Iris pigment epithelial cell (primary cell): ENCODE data around the gene MAP3K13.

Source experiments
- DNase-seq: peaks from one replicate; pipeline ENCODE4 v3.0.0-alpha.2; 2011; ENCODE audit warnings: low read depth

The MAP3K13 gene

GRCh38 chr3:185362850-185363661 is at the start of gene MAP3K13:
TSS of gene MAP3K13 (plus strand) at chr3:185363136. CDS start at chr3:185428582, 65,446 bp downstream.
- DNase-seq, result peak; percentile 97

GRCh38 chr3:185313693-185314246 is 49.2 kb upstream of the MAP3K13 start:
- DNase-seq, result no peak

DNA sequence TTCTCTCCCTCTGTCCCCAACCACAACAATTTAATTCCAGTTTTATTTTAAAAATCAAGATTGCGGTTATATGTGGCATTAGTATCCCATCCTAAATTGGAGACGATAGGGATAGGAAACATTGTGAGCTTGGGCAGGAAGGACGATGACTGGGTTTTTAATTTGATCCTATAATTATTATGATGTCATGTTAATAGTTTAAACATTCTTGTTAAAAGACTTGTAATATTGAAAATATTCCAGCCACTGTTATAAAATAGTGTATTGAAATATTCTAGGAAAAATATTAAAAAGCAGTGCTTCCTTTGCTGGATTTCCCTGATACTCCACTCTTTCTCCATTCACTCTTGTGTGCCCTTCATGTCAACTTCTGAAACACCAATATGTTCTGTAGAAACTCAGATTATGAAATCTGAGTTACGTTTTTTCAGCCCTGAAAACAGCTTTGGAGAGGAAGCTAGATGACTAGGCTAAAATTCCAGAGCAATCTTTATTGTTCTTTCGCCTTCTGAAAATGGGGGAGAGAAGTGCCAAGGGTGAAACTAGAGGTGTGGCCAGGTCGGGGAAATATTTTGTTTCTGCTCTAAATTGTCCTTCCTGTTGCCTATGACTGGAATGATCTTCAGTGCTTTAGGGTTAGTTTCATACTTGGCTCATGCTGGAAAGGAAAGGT is 46.1 kb upstream of the MAP3K13 start:
- DNase-seq, result peak; percentile 86

GRCh38 chr3:185317674-185318073 is 45.3 kb upstream of the MAP3K13 start:
- DNase-seq, result peak; percentile 28

GRCh38 chr3:185318141-185318540 is 44.8 kb upstream of the MAP3K13 start:
- DNase-seq, result peak; percentile 79

DNA sequence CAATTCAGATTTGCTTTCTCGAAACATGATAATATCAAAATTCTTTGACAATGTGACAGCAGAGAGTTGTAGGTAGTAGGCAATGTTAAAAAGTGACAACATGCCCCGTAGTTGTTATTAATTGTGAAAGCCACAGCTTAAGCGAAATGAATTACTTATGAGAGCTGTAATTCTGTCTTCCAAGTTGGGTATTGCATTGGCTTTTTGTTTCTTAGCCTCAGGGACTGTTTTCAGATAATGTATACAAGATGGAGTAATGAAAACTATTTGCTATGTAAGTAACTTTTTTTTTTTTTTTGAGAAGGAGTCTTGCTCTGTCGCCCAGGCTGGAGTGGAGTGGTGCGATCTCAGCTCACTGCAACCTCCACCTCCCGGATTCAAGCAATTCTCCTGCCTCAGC is 43.1 kb upstream of the MAP3K13 start:
- no peak for DNase-seq

GRCh38 chr3:185320949-185321348 is 42.0 kb upstream of the MAP3K13 start:
- DNase-seq, result no peak

DNA sequence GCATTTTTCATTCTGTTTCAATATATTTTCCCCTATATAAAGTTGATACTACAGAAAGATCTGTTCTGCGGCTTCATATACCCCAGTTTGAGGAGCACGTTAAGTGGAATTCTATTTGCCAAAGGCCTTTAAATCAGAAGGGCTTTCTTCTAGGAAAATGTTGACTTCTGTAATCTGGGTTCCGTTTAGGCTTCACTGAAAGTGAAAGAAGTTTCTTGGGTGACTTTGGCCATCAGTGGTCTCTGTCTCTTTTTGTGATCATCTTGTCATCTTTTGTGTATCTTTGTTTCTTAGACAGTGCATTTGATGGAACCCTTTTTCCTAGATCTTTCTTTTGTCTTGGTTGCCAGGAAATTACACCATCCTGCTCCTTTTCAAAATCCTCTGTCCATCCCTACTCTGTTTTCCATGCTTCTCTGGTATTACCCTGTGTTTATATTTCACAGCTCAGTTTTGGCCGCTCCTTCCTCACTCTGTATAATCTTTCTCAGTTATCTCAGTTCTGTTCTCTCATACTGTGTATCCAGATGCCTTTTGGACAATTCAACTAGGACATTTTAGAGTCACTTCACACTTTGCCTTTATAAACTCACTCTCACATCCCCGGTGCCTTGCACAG is 40.7 kb upstream of the MAP3K13 start:
- DNase-seq, result no peak

DNA sequence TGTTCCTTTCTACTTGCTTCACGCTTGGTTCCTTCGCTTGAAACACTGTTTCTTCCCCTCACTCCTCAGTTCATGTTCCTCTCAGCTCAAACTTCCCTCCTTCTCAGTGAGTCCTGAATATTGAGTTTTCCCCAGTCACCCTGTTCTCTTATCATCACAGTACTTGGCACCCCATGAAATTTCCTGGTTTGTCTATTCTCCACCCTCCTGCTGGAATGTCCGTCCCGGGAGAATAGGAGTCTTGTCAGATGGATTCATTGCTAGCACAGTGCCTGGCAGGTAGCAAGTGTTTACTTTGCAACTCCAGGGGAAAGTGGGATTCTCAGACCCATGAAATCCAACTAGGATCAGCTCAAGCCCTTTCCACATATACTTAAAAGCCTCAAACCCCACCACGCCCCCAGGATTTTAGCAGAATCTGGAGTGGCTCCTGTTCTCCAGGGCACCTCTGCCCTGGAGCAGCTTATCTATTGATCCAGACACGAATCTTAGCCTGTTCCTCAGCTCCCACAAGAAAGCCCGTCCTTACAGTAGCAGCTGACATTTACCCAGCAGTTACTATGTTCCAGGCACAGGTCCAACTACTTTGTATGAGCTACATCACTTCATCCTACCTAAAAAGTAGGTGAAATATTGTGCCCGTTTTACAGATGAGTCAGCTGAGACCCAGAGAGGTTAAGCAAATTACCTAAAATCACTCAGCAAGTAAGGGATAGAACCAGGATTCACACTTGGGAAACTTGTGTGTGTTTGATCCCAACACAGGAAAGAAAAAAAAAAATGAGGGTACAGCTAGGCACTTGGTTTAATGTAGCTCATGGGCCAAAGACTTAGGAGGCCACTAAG is 36.8 kb upstream of the MAP3K13 start:
- DNase-seq, result no peak

DNA sequence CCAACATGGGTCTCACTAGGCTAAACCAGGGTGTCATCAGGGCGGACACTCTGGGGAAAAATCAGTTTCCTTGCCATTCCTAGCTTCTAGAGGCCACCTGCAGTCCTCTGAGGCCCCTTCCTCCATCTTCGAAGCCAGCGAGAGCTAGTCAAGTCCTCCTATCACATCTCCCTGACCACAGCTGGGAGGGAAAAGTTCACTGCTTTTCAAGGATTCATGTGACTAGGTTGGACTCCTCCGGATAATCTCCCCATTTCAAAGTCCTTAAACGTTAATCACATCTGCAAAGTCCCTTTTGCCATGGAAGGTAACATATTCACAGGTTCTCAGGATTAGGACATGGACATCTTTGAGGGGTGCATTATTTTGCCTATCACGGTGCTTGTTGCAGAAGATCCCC is 35.9 kb upstream of the MAP3K13 start:
- no peak for DNase-seq

DNA sequence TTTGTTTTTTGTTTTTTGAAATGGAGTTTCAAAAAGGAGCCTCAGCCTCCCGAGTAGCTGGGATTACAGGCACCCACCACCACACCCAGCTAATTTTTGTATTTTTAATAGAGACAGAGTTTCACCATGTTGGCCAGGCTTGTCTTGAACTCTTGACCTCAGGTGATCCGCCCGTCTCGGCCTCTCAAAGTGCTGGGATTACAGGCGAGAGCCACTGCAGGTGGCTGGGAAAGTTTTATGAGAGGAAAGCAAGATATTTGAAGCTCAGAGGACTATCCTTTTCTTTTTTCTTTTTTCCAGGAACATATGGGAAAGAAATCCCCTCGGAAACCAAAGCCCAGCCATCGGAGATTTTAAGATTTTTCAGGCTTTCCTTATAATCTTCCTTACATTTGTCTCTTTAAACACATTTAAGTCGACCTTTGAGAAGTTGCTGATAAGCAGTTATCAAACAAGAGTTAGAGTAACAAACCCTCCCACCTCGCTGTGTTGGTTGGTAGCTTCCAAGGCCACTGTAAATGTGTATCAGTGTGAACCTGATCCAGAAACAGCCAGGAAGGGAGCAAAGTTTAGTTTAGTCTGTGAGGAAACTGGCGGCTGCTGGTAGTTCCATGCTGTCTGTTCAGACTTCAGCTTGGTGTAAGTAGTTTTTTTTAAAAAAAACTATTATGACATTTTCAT is 34.5 kb upstream of the MAP3K13 start:
- DNase-seq, result peak; percentile 30

DNA sequence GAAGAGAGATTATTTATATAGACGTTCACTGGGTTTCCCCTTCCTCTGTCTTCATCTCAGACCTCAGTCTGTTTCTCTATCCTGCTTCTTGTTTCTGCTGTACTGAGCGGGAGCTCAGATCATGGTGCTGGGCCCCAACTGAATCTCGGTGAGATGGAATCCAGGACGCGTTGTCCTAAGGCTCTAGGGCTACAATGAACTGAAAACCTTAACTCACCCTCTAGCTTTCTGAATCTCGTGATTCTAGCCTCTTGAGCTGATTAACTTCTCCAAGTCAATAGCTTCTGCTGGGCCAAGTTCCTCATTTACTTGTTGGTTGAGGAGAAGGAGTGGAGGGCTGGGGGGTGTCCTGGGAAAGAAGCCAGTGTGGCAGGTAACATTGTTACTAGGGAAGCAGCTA is 32.7 kb upstream of the MAP3K13 start:
- DNase-seq, result no peak

DNA sequence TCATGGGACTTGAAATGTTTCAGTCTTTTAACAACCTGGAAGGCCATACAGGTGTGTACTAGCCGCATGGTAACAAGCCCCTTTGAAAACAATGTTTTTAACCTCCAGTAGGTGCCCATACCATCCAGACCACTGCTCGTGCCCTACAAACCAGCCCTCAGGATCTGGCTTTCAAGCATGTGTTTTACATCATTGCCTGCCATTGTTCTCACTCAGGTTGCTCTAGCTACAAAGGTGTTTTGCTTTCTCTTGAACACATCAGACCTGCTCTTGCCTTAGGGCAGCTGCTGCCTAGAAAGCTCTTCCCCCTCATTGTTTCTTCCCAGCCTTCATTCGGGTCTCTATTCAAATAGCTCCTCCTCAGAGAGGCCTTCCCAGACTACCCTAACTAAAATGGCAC is 32.3 kb upstream of the MAP3K13 start:
- DNase-seq, result no peak

DNA sequence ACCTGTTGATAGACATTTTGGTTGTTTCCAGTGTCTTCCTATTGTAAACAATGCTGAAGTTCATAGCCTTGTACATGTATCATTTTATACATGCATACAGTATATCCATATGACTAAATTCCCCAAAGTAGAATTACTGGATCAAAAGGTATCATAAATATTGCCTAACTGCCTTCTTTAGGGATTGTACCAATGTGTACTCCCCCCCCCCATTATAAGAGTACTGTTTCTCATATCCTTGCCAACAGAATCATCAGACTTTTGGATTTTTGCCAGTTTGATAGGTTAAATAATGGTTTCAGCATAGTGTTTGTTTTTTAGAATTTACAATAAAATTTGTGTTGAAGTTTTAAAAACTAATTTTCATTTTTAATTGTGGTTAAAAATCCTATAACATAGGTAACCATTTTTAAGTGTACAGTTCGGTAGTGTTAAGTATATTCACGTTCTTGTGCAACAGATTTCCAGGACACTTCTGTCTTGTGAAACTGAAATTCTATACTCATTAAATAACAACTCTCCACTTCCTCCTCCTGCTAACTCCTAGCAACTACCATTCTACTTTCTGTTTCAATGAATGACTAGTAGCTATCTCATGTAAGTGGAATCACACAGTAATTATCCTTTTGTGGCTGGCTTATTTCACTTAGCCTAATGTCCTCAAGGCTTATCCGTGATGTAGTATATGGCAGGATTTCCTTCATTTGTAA is 30.8 kb upstream of the MAP3K13 start:
- peak; percentile 93 for DNase-seq

GRCh38 chr3:185335799-185336198 is 27.1 kb upstream of the MAP3K13 start:
- peak; percentile 73 for DNase-seq

GRCh38 chr3:185337231-185337816 is 25.6 kb upstream of the MAP3K13 start:
- no peak for DNase-seq

DNA sequence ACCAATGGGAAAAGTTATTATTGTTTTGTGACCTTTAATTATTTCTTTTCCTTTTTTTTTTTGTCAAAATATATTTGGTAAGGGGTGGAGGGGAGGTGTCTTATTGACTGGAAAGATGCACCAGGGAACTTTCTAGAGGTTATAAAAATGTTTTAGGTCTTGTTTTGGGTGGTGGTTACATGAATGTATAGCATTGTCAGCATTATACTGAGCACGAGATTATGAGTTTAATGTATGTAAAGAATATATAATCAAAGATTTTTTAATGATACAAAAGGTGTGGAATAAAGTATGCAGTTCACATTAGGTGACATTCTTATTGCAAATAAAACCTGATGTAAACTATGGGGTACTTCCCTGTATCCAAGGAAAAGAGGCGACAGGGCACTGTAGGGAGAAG is 23.0 kb upstream of the MAP3K13 start:
- no peak for DNase-seq

DNA sequence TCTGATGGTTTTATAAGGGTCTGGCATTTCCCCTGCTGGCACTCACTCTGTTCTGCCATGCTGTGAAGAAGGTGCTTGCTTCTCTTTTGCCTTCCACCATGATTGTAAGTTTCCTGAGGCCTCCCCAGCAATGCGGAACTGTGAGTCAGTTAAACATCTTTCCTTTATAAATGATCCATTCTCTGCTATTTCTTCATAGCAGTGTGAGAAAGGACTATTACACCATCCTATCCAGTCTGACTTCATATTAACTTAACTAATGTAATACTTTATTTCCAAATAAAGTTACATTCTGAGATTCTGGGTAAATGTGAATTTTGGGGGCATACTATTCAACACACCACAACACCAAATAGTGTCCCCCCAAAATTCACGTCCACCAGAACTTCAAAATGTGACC is 22.2 kb upstream of the MAP3K13 start:
- no peak for DNase-seq

DNA sequence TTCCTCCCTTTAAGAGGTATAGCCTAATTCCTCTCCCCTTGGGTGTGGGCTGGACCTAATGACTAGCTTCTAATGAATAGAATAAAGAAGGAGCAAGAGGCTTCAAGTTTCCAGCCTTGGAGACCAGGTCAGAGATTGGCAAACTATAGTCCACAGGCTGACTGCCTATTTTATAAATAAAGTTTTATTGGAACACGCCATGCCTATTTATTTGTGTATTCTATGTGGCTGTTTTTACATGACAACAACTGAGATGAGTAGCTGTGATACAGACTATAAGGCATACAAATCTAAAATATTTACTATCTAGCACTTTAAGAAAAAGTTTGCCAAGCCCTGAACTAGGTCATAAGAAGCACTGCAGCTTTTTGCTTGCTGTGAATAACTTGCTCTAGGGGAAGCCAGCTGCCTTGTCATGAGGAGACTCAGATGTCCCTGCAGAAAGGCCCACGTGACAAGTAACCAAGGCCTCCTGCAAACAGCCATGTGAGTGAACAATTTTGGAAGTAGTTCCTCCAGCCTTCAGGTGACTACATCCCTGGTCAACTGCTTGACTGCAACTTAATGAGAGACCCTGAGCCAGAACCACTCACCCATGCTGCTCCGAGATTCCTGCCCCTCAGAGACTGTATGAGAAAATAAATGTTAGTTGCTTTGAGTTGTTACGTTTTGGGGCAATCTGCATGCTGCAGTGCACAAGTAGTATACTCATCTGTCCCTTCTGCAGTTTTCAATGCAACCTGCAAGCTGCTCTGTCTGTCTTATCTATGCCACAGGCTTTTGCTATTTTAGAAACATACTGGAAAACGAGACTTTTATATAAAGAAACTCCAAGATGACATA is 21.1 kb upstream of the MAP3K13 start:
- DNase-seq, result no peak
